PC-3 (cell line): Measurements from ENCODE around the gene GC. TPM values are rescaled to one million over a fixed set of nuclear protein-coding genes. Genes with fewer than 3 reads are reported as not detected.

ENCODE experiments used
- ATAC-seq: fragments of 200-7000 bp; cut with Tn5 transposase; 2 replicates; pipeline ENCODE4 v1.9.1; 2020; ENCODE audit warnings: mild to moderate bottlenecking, moderate library complexity
- BruUV-seq: library from RNA; stranded (reverse); fragments of 400-500 nt; replicated peaks from 2 replicates; lab custom pipeline; 2021; lab: Mats Ljungman, UMichigan
- CTCF ChIA-PET: fragments of 300-600 bp; sonication (Branson Sonifier 250); formaldehyde crosslinking; loops from one replicate; lab custom pipeline; 2022; ENCODE audit warnings: antibody characterized with exemption; lab: Charles Lee
- POLR2A ChIA-PET: fragments of 300-600 bp; sonication (Branson Sonifier 250); formaldehyde crosslinking; loops from one replicate; lab custom pipeline; 2022; ENCODE audit warnings: antibody characterized with exemption; ENCODE audit not compliant: unreplicated experiment; lab: Charles Lee
- DNase-seq: peaks from one replicate; pipeline ENCODE4 v3.0.0-alpha.2; 2015
- H2AFZ ChIP-seq: fragments of 300-600 bp; sonication (generic); 2 replicates; pipeline ENCODE4 v1.6.0; 2016; ENCODE audit warnings: antibody characterized with exemption, low read length
- H3F3A ChIP-seq: fragments of 300-600 bp; sonication (generic); one replicate; pipeline ENCODE4 v1.6.0; 2017; ENCODE audit warnings: antibody characterized with exemption, low read length, control low read depth, mild to moderate bottlenecking; ENCODE audit not compliant: unreplicated experiment
- H3K27ac ChIP-seq: fragments of 300-600 bp; sonication (generic); 2 replicates; pipeline ENCODE4 v1.5.1; 2016; ENCODE audit warnings: mild to moderate bottlenecking, low read length
- H3K27me3 ChIP-seq: fragments of 300-600 bp; sonication (generic); 2 replicates; pipeline ENCODE4 v1.6.1; 2016; ENCODE audit warnings: low read length, mixed read lengths
- H3K36me3 ChIP-seq: fragments of 300-600 bp; sonication (generic); 2 replicates; pipeline ENCODE4 v1.6.1; 2016; ENCODE audit warnings: low read depth, mixed run types, low read length, mixed read lengths
- H3K4me1 ChIP-seq: fragments of 300-600 bp; sonication (generic); 2 replicates; pipeline ENCODE4 v1.5.1; 2016; ENCODE audit warnings: low read length; ENCODE audit not compliant: insufficient read depth
- H3K4me2 ChIP-seq: fragments of 300-600 bp; sonication (generic); 2 replicates; pipeline ENCODE4 v1.6.0; 2016; ENCODE audit warnings: low read length
- H3K4me3 ChIP-seq: fragments of 300-600 bp; sonication (generic); 2 replicates; pipeline ENCODE4 v1.5.1; 2016; ENCODE audit warnings: mild to moderate bottlenecking, low read length, mixed read lengths
- H3K79me2 ChIP-seq: fragments of 300-600 bp; sonication (generic); 2 replicates; pipeline ENCODE4 v1.6.1; 2017; ENCODE audit warnings: low read length, mixed read lengths
- H3K9ac ChIP-seq: fragments of 300-600 bp; sonication (generic); 2 replicates; pipeline ENCODE4 v1.6.0; 2016; ENCODE audit warnings: mild to moderate bottlenecking, low read length
- H3K9me2 ChIP-seq: fragments of 300-600 bp; sonication (generic); replicated peaks from 2 replicates; pipeline ENCODE4 v1.6.1; 2016; ENCODE audit warnings: mixed run types, low read length, mixed read lengths
- H3K9me3 ChIP-seq: fragments of 300-600 bp; sonication (generic); 2 replicates; pipeline ENCODE4 v1.6.1; 2016; ENCODE audit warnings: low read length, mixed read lengths
- H4K20me1 ChIP-seq: fragments of 300-600 bp; sonication (generic); 2 replicates; pipeline ENCODE4 v1.6.1; 2016; ENCODE audit warnings: low read length, mixed read lengths
- EZH2 ChIP-seq: fragments of 300-600 bp; sonication (generic); IDR thresholded peaks from one replicate; pipeline ENCODE4 v1.6.1; 2017; ENCODE audit warnings: antibody characterized with exemption, mild to moderate bottlenecking, low read length; ENCODE audit not compliant: unreplicated experiment
- EZH2phosphoT487 ChIP-seq: fragments of 300-600 bp; sonication (generic); IDR thresholded peaks from 2 replicates; pipeline ENCODE4 v1.6.1; 2018; ENCODE audit warnings: mild to moderate bottlenecking, antibody characterized with exemption, low read length, borderline replicate concordance
- intact Hi-C: fragments of 100-400 bp; cut with micrococcal nuclease; formaldehyde crosslinking; loops from 2 replicates; pipeline ENCODE4 v1.9.0; 2023
- total RNA-seq: library from RNA; depleted of rRNA; stranded (reverse); fragments of >200 nt; gene quantifications from 2 replicates; pipeline ENCODE4 v1.2.3, GENCODE V29; 2014
- TF ChIP-seq, protein P1 (sequence below): fragments of 300-600 bp; sonication (generic); conservative IDR thresholded peaks from 2 replicates; pipeline ENCODE4 v1.5.1; 2017; ENCODE audit warnings: antibody characterized with exemption, low read depth, mild to moderate bottlenecking, low read length

GC gene
- total RNA-seq, 1 experiment from 2014 or later: not detected

DNA sequence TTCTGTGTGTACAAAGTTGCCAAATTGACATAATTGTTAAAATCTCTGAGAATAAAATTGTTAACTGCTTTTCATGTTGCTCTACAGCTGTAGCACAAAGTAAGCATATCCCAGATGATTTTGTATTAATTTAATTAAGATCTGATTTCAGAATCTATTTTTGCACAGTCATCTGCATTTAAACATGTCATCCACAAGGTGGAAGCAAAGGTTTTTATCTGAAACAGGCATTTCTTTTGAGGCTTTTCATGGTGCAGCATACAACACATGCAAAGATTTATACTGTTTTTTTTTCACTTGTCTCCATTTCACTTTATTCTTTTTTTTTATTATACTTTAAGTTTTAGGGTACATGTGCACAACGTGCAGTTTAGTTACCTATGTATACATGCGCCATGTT is 51.2 kb downstream of the GC start:
- Histone ChIP-seq H4K20me1 (no peaks in the 10 kb centered on the region), H3K27ac (no peak overlapping the region), H3K79me2 (no peaks in the 10 kb centered on the region), H3K27me3 (no peaks in the 10 kb centered on the region), H2AFZ (no peak overlapping the region), H3K36me3 (no peaks in the 10 kb centered on the region), H3K9me2 (no peaks in the 10 kb centered on the region), H3K9me3 (no peaks in the 10 kb centered on the region), H3K4me1 (no peaks in the 10 kb centered on the region), H3K4me2 (no peak overlapping the region), H3K9ac (no peak overlapping the region), H3K4me3 (no peak overlapping the region), H3F3A (no peaks in the 10 kb centered on the region)
- DNase-seq (peak; percentile 73), ATAC-seq (peak; percentile 38; the same call in 1 of the 2 replicates)
- intact Hi-C loops: loop anchor here (1.0 to 10.0 kb wide), 3 partner anchors 209 to 762 kb away; no protein-coding TSS in a partner anchor
- TF ChIP-seq EZH2 (no peak), EZH2phosphoT487 (no peak)
- TF ChIP-seq, protein P1, sequence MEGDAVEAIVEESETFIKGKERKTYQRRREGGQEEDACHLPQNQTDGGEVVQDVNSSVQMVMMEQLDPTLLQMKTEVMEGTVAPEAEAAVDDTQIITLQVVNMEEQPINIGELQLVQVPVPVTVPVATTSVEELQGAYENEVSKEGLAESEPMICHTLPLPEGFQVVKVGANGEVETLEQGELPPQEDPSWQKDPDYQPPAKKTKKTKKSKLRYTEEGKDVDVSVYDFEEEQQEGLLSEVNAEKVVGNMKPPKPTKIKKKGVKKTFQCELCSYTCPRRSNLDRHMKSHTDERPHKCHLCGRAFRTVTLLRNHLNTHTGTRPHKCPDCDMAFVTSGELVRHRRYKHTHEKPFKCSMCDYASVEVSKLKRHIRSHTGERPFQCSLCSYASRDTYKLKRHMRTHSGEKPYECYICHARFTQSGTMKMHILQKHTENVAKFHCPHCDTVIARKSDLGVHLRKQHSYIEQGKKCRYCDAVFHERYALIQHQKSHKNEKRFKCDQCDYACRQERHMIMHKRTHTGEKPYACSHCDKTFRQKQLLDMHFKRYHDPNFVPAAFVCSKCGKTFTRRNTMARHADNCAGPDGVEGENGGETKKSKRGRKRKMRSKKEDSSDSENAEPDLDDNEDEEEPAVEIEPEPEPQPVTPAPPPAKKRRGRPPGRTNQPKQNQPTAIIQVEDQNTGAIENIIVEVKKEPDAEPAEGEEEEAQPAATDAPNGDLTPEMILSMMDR: peak; percentile 77
- POLR2A ChIA-PET: no interaction called here
- BruUV-seq: no TSS peak
- CTCF ChIA-PET: no interaction called here

DNA sequence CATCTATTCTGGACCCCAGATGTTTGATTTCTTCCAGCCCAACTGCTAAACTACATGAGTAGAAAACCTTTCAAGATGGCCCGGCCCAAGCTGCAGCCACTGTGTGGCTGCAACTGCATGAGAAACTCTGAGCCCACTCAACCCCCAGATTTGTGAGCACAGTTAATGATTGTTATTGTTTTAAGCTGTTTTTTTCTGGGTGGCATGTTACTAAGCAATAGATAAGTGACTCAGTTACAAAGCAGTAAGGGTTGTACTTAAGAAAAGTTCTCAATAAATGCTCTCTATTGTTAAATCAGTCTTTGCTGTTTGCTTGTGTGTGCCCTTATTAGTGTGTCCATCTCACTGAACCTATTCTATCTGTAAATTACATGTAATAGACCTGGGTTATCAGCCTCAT is 51.8 kb downstream of the GC start:
- no peak overlapping the region for H3K27ac ChIP-seq
- no peaks in the 10 kb centered on the region for H3K9me3 ChIP-seq
- H3F3A ChIP-seq: no peaks in the 10 kb centered on the region
- no peaks in the 10 kb centered on the region for H3K9me2 ChIP-seq
- no peak overlapping the region for H3K9ac ChIP-seq
- H3K4me1 ChIP-seq: no peaks in the 10 kb centered on the region
- H3K27me3 ChIP-seq: no peaks in the 10 kb centered on the region
- CTCF ChIA-PET: no interaction called here
- H3K4me3 ChIP-seq: no peak overlapping the region
- ATAC-seq (no peak), DNase-seq (no peak)
- H3K4me2 ChIP-seq: no peak overlapping the region
- TF ChIP-seq EZH2 (no peak), EZH2phosphoT487 (no peak)
- TF ChIP-seq, protein P1: no peak
- H3K36me3 ChIP-seq: no peaks in the 10 kb centered on the region
- no TSS peak for BruUV-seq
- H4K20me1 ChIP-seq: no peaks in the 10 kb centered on the region
- intact Hi-C loops: loop anchor here (1.0 to 10.0 kb wide), 3 partner anchors 209 to 763 kb away; no protein-coding TSS in a partner anchor
- POLR2A ChIA-PET: no interaction called here
- H3K79me2 ChIP-seq: no peaks in the 10 kb centered on the region
- H2AFZ ChIP-seq: no peak overlapping the region

DNA sequence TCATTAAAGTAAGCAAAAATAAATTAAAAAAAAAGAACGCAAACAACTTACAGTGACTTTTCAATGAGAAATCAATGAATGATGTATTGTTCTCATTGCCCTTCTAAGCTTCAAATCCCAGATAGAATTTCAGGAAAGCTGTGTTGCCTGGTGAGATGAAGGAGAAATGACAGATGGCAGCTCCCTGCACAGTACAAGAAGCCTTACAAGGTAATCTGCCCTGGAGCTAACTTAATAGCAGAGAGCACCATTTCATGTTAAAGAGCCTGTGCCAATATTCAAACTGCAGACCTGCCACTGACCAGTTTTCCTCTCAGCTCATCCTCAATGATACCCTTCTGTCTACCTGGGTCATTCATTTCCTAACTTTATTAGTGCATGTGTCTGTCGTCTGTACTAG is 54.0 kb downstream of the GC start:
- no peak overlapping the region for H3K4me3 ChIP-seq
- H3K9ac ChIP-seq: no peak overlapping the region
- no peaks in the 10 kb centered on the region for H3K27me3 ChIP-seq
- H3K79me2 ChIP-seq: no peaks in the 10 kb centered on the region
- DNase-seq (no peak), ATAC-seq (no peak)
- no peak overlapping the region for H3K27ac ChIP-seq
- no peaks in the 10 kb centered on the region for H3K4me1 ChIP-seq
- H3F3A ChIP-seq: no peaks in the 10 kb centered on the region
- H3K4me2 ChIP-seq: no peak overlapping the region
- H3K9me2 ChIP-seq: no peaks in the 10 kb centered on the region
- intact Hi-C loops: loop anchor here (10.0 kb wide), 1 partner anchor 765 kb away; no protein-coding TSS in a partner anchor
- H4K20me1 ChIP-seq: no peaks in the 10 kb centered on the region
- H3K9me3 ChIP-seq: no peaks in the 10 kb centered on the region
- CTCF ChIA-PET: no interaction called here
- POLR2A ChIA-PET: interaction anchor here (0.6 kb wide), 1 partner anchor 556 kb away, joined by 6 read pairs; no protein-coding TSS in a partner anchor
- H3K36me3 ChIP-seq: no peaks in the 10 kb centered on the region
- H2AFZ ChIP-seq: no peak overlapping the region
- BruUV-seq: no TSS peak
- TF ChIP-seq, protein P1: no peak
- TF ChIP-seq EZH2: no peak
- TF ChIP-seq EZH2phosphoT487: no peak
